Glomerular endothelial cell (primary cell): ENCODE data around the gene ZKSCAN3. TPM values are rescaled to one million over a fixed set of nuclear protein-coding genes. Genes with fewer than 3 reads are reported as not detected.
"Not testable (repeated sequence)": the region's sequence is repeated elsewhere in the genome, so short reads cannot be mapped to it uniquely, and the experiment has no call there.

ENCODE experiments used
- DNase-seq: peaks from one replicate; pipeline ENCODE4 v3.0.0-alpha.2; 2011; ENCODE audit warnings: low read depth, low spot score; ENCODE audit errors: extremely low read depth
- total RNA-seq: library from RNA; depleted of rRNA; stranded (reverse); fragments of >200 nt; gene quantifications from 2 replicates; pipeline ENCODE4 v1.2.3, GENCODE V29; 2015

Gene ZKSCAN3
- total RNA-seq, 1 donor from 2014 or later = 4.6 TPM

GRCh38 chr6:28371280-28371679 is 21.5 kb downstream of the ZKSCAN3 start:
- DNase-seq = no peak

- DNase-seq = no peak
Measured at GRCh38 chr6:28371706-28372451, 22.1 kb downstream of the ZKSCAN3 start.

DNA sequence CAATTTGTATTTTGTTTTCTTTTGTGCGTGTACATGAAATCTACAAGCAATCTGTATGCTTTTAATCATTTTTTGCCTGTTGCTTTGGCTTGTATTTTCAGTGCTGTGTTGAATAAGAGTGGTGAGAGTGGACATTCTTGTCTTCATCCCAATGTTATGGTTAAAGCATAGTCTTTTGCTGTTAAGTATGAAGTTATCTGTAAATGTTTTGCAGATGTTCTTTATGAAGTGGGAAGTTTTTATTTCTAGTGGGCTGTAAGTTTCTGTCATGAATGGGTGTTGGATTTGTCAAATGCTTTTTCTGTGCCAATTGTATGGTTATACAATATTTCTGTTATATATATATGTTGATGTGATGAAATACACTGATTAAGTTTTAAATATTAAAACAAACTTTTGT is 24.2 kb downstream of the ZKSCAN3 start:
- no peak for DNase-seq

DNA sequence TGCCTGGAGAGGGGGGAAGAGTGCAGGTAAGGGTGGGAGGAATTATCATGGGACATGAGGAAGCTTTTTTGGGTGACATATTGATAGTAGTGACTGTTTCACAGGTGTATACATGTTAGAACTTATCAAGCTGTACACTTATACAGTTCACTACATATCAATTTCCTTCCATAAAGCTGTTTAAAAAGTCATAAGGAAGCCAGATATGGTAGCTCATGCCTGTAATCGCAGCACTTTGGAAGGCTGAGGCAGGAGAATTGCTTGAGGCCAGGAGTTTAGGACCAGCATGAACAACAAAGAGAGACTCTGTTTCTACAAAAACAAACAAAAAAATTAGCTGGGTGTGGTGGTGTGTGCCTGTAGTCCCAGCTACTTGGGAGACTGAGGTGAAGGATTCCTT is 28.1 kb downstream of the ZKSCAN3 start:
- no peak for DNase-seq

DNA sequence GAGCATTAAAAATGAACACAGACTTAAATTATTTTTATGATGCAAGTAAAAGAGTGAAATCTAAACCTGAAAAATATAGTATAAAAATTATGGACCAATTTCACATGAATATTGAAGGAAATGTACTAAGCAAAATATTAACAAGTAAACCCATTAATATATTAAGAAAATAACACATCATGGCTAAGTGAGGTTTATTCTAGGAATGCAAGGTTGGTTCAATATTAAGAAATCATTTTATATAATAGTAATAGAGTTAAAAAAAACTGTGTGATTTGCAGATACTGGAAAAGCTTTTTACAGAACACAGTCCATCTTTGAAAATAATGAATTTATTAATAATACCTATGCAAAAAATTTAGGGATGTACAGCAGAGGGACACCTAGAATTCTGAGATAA is 28.9 kb downstream of the ZKSCAN3 start:
- DNase-seq = no peak

DNA sequence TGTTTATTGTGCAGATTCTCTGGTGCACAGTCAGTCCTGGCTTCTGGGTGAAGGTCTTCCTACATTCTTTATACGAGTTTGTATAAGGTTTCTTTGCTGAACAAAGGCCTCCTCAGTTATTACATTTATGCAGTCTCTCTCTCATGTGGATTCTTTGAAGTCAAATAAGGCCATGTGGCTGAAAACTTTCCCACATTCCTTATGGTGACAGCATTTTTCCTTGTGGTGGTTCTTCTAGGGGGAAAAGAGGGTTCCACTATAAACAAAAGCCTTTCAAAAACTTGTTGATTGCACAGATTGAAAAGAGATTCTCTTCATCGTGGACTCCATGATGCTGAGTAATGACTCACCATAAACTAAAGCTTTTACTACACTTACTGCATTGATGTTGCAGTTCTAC is 30.6 kb downstream of the ZKSCAN3 start:
- no peak for DNase-seq

DNA sequence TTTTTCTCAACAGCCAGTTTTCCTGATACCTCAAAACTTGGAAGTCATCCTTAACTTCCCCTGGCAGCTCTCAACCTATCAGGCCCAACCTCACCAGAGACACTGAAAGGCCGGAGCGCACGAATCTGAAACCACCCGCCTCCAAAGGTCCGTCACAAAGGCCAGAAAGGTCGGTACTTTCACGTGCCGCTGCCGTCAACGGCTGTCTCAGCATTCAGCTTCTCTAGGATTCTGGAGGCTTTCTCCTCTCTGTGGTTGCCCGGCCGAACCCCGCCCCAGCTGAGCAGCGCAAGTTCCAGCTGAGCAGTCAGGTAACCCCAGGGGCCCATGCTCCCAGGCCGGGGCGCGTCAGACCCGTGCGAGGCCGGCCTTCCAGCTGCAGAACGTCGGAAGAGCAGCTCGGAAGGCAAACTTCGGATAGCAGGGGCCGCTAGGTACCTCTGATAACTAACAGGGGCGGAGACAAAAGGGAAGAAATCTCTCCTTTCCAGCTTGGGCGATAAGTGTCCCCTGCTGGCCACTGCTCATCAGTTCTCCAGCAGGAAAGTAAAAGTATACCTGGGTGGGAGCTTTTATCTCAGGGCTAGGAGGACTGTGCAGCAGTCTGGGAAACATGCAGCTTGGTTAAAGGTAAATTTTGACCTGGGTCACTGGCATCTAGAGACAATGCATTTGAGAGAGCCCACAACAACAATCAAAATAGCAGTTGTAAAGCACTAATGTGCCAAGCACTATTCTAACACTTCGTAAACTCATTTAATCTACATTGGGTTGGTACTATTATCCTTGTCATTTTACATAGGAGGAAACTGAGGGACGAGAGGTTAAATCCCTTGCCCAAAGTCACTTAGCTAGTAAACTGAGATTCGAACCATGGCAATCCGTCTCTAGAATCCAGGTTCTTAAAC is 33.7 kb downstream of the ZKSCAN3 start:
- peak; percentile 68 for DNase-seq

GRCh38 chr6:28384143-28384533 is 34.4 kb downstream of the ZKSCAN3 start:
- no peak for DNase-seq

DNA sequence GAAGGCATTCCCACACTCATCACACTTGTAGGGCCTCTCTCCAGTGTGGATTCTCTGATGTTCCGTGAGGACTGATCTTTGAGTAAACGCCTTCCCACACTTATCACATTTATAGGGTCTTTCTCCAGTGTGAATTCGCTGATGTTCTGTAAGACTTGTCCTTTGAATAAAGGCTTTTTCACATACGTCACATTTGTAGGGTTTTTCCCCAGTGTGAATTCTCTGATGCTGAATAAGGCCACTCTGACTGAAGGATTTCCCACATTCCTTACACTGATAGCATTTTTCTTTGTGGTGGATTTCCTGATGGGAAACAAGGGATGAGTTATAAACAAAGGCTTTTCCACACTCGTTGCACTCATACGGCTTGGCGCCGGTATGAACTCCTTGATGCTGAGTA is 40.9 kb downstream of the ZKSCAN3 start:
- no peak for DNase-seq

GRCh38 chr6:28393912-28394662 is 44.3 kb downstream of the ZKSCAN3 start:
- DNase-seq = no peak

GRCh38 chr6:28395918-28396317 is 46.2 kb downstream of the ZKSCAN3 start:
- no peak for DNase-seq

GRCh38 chr6:28399350-28400121 is 49.8 kb downstream of the ZKSCAN3 start, which contains the start of gene ZSCAN12:
Gene ZSCAN12 (minus strand): TSS chr6:28399747. CDS start chr6:28398405, 1,342 bp downstream.
- peak; percentile 44 for DNase-seq

GRCh38 chr6:28400122-28400451 is 50.3 kb downstream of the ZKSCAN3 start:
- no peak for DNase-seq

DNA sequence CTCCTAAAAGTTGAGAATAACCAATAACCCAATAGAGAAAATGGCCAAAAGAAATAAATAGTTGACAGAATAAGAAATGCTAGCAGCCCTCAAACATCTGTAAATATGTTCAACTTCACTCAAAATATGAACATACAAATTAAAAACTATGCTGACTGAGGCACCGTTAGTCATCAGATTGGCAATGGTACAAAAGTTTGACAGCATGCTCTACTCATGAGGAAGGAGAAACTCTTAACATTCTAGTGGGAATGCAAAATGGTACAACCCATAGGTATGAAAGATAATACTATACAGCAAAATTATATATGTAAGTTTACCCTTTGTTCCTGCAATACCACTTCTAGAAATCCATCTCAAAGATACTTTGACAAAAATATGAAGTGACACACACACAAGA is 51.4 kb downstream of the ZKSCAN3 start:
- DNase-seq = no peak

DNA sequence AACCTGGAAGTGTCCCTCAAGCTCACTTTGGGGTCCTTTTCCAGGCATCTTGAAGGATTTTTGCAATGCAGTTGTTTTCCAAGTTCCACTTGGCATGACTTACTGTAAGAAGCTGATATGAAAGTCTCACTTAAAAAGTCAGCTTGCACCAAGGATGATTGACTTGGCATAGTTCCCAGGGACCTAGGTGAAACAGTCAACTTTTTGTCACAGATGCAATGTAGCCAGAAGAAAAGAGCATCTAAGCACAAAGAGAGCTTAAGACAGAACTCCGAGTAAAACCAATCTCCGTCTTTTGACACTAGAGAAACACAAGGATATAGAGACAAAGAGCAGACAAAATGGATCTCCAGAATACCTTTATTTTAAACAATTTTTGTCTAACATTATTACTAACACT is 52.5 kb downstream of the ZKSCAN3 start:
- DNase-seq = no peak

DNA sequence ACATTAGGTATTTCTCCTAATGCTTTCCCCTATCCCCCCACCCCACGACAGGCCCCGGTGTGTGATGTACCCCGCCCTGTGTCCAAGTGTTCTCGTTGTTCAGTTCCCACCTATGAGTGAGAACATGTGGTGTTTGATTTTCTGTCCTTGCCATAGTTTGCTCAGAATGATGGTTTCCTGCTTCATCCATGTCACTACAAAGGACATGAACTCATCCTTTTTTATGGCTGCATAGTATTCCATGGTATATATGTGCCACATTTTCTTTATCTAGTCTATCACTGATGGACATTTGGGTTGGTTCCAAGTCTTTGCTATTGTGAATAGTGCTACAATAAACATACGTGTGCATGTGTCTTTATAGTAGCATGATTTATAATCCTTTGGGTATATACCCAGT is 54.2 kb downstream of the ZKSCAN3 start:
- DNase-seq = not testable (repeated sequence)

- DNase-seq = no peak
Measured at GRCh38 chr6:28407401-28407800, 57.7 kb downstream of the ZKSCAN3 start.

DNA sequence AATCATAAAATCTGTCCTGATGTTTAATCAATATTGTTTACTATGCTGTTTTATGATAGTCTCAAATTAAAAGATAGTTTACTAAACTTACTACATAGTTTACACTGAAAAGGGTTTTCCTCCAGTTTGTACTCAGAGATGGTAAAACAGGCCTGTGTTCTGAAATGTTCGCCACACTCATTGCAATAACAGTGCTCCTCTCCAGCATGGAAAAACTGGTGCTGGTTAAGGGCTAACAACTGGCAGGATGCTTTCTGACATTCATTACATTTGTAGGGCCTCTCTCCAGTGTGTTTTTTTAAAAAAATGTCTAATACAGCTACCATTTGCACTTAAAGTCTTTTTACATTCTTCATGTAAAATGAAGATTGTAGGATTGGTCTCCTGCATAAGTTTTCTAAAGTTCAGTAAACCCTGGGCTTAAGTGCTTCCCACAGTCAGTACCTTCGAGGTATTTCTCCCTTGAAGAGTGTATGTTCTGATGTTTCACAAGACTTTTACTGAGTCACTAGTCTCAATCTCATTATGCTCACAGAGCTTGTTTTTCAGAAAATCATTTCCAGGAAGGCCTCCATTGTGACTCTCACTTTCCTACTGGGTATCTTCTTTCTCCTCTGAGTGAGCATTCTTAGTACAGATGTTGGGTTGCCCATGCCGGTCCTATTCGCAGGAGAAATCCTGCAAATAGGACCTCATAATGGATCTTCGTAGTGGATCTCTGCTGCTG is 58.5 kb downstream of the ZKSCAN3 start:
- no peak for DNase-seq

- DNase-seq = no peak
Measured at GRCh38 chr6:28410767-28411166, 61.0 kb downstream of the ZKSCAN3 start.

DNA sequence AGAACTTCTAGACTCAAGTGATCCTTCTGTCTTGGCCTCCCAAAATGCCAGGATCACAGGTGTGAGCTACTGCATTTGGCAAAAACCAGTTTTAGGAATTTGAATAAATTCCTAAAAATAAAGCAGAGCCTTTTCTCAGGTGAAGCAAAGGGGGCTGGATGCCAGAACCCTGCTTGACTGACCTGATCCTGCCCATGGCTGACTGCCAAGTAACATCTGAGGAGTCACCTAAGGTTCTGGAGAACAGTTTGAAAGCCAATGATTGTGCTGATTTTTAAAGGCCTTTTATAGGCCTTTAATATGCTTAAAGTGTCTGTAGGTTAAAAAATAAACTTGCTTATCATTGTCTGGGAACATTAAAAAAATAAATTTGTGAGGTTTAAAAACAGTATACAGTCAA is 63.9 kb downstream of the ZKSCAN3 start:
- DNase-seq = no peak
